ENCODE data around the gene TBC1D9B.

- TF ChIP-seq EZH2phosphoT487 (IDR thresholded peaks at IDR 0.05; ENCODE audit: insufficient read depth, low read depth) (no peak), EZH2 (IDR thresholded peaks at IDR 0.05; ENCODE audit: insufficient read depth, poor library complexity, severe bottlenecking) (no peak)
These were observed 89.6 kb downstream of the TBC1D9B start for GRCh38 chr5:179817890-179818745.
